Left colon (tissue), 2 donors: ENCODE measurements around the gene MYBPH. TPM values are rescaled to one million over a fixed set of nuclear protein-coding genes. Genes with fewer than 3 reads are reported as not detected.
A peak's percentile ranks its signal among the peaks of the same experiment; 100 is the strongest.

Source experiments
- ATAC-seq: fragments of 200-7000 bp; cut with Tn5 transposase; one replicate; pipeline ENCODE4 v1.9.1; 2020; ENCODE audit warnings: mild to moderate bottlenecking, moderate library complexity
- DNase-seq, 2 donors: peaks; one replicate each; pipeline ENCODE4 v3.0.0-alpha.2; 2020
- intact Hi-C, 2 donors: fragments of 100-400 bp; cut with DNase I in 1 of 2; cut with micrococcal nuclease in 1 of 2; formaldehyde crosslinking; loops; one replicate each; pipeline versions ENCODE4 v1.11.2 to v1.14.0; 2022; cut with DNase I, micrococcal nuclease
- total RNA-seq, 2 donors: library from RNA; stranded (reverse); fragmentation: NEBNext Ultra II Directional; extraction: Animal tissue kit (Norgen Biotek cat#: 25700); gene quantifications; one replicate each; pipeline ENCODE4 v1.2.1, GENCODE V29; 2021
- donor health status: DM: no; HTN: no; CAD: no.
- donor health status: DM: yes; HTN: yes; CAD: no.

MYBPH gene
- total RNA-seq, 2 donors from 2014 or later, result not detected

DNA sequence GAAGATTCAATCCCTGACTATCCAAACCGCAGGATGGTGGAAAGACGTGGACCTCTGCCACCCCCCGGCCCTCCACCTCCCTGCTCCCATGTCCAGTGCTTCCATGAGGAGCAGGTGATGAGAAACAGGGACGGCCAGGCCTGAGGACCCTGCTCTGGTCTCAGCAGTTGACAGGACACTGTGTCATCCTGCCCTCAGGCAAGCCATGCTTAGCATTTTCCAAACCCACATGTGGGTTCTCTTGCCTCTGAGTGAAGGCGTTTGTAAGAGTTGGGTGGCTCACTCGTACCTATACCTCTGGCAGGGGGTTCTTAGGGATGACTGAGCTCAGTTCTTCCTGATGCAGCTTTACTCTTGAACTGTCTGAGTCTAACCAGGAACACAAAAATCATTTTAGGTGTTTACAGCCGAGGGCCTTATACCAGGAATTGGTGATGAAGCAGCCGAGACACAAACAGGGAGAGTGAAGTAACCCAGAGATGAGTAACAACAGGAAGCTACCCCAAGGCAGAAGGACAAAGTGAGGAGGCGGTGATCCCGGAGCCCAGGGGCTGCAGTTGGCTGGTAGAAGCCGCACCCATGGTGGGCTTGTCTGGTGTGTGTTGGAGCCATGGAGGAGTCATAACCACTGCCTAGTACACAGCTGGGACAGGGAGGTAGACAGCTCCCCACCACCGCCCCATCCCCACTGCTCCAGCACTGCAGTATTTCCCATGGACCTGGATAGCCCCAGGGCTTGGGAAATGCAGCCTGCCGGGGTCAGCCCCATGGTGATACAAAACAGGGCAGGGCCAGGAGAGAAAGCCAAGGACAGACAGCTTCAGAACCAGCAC, 21.4 kb downstream of the MYBPH start:
- DNase-seq (no peak), ATAC-seq (no peak)
- intact Hi-C loops, result no loop called here

- ATAC-seq (no peak), DNase-seq (no peak)
- intact Hi-C loops, result no loop called here
Observed at GRCh38 chr1:203153051-203153988, 22.3 kb downstream of the MYBPH start.

GRCh38 chr1:203152158-203153034, 23.2 kb downstream of the MYBPH start:
- intact Hi-C loops, result no loop called here
- ATAC-seq (no peak), DNase-seq (no peak)

DNA sequence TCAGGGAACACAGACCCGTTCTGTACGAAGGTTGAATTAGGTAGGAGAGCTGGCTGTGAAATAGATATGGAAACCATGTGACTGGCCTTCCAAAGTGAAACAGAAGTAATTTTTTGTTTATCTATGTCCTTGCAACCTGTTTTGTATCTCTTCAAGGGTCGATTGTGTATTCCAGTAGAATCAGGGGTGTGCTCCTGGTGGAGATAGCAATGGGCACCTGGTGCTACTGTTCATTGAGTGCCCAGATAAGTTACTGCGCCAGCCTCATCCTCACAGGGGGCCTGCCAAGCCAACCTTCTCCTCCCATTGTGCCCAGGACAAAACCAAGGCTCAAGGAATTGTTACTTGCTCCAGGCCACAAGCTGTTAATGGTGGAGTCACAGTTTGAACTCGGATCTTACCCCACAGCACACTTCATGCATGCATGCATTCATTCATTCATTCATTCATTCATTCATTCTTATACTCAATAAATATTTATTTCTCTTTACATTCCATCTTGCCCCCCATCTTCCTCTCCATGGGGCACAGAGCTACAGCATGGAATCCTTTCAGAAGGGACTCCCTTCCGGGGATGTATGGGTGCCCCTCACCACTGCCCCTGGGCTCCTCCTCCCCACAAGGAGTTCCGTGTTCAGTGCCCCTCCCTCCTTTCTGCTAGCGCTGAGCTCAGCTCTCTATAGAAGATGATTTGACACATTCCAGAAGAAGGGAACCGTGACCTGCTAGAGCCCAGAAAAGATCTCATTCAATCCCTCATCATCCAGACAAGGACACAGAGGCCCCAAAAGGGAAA, 24.1 kb downstream of the MYBPH start:
- ATAC-seq (no peak), DNase-seq (no peak)
- intact Hi-C loops, result no loop called here

DNA sequence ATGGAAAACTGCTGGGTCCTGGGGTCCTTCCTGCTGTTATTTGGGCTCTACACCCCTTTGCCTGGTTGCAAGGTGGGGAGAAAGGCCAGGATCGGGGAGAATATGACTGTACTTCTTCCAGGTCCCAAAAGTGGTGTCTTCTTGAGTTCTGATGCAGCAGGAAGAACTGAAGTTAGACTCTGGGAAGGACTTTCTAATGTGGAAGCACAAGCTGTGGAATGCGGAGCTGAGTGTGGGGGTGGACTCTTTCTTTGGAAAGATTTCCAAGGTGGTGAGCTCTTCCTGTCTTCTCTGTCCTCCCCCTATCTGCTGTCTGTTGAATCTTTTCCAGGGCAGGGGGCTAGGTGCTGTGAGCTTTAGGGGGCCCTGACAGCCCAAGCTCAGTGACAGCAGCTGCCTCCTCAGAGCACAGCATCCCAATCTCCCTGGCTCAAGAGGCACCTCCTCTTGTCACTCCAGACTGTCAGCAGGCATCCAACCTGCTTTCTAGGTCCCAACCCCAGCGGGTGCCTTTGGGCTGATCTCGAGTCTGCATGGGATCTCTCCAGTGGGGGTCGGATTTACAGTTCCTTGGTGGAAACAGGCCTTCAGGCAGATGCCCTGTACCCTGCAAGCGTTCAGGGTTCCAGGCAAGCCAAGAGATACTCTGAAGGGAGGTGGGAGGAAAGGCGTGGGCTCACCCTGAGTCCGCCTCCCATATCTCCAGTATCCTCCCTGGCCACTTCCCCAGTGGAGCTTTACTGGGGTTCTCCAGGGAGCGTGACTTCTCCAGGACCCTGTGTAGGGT, 24.9 kb downstream of the MYBPH start:
- ATAC-seq (no peak), DNase-seq (no peak)
- intact Hi-C loops, result no loop called here

DNA sequence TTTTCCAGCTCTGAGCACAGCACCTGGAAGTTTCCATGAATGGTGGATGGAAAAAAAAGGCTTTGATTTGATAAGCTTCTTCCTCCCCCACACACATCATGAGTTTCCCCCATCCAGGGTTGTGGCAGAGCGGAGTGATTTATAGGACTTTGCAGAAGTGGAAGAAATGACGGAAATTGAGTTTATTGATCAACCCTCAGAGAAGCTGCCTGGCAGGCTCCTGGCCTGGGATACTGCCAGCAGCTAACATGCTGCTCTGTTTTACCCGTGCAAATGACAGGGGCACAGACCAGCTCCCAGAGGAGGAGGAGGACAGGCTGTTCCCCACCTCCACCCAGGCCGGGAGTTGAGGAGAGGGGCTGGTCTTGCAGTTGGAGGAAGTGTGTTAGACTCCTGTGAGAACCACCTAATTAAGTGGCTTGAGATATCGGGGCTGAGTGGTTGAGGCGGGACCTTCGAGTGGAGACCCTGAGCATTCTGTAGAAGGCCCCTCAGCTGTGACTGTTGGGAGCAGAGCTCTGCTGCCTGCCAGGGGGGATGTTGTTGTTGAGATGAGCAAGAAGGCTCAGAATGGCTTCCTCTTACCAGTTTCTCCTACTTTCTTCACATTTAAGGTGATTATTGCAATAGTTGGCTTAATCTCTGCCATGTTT, 26.3 kb downstream of the MYBPH start:
- DNase-seq, result no peak
- ATAC-seq, result no peak
- intact Hi-C loops, result no loop called here

- intact Hi-C loops, result no loop called here
- no peak for ATAC-seq
- no peak for DNase-seq
Observed at GRCh38 chr1:203148579-203148978, 27.0 kb downstream of the MYBPH start.

DNA sequence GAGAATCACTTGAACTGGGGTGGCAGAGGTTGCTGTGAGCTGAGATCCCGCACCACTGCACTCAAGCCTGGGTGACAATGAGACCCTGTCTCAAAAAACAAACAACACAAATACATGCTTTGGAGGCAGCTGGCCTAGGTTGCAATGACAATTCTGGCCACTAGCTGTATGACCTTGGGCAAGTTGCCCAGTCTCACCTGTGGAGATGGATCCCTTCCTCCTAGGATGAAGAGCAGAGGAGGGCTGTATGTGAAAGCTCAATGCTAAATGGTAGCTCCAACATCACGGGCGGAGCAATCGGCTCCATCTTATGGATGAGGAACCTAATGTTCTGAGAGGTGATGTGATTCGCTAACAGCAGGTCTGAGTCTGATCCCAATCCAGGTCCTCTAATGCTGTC, 27.5 kb downstream of the MYBPH start:
- intact Hi-C loops, result no loop called here
- DNase-seq (peak in 1 of 2 donors; percentile 23), ATAC-seq (peak; percentile 49)

DNA sequence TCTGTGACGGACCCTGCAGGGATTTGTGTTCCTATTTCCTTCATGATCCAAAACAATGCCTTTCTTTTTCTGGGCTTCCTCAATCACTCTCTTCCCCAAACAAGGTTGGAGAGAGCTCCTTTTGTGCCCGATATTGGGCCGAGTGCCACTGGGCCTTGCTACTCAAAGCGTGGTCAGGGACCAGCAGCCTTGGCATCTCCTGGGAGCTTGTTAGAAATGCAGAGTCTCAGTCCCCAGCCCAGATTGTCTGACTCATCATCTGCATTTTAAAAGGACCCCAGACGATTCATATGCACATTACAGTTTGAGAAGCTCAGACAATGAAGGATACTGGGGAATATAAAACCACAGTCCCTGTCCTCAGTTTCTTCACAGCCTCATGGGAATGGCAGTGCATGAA, 28.2 kb downstream of the MYBPH start:
- ATAC-seq (no peak), DNase-seq (no peak)
- intact Hi-C loops, result no loop called here

GRCh38 chr1:203146537-203146936, 29.1 kb downstream of the MYBPH start:
- no peak for ATAC-seq
- no peak for DNase-seq
- intact Hi-C loops, result no loop called here

DNA sequence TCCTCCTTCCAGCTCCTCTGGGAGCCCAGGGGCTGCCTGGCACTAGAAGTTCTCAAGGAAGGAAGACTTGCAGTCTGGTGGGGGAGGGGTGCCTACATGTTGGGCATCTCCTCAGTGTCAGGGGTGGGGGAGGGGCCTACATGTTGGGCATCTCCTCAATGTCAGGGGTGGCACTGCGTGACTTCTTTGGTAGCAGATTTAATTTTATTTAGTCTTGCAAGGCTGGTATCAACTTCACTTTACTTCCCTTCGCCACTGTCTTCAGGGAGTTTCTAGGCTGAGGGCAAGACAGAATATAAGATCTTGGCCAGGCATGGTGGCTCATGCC, 29.6 kb downstream of the MYBPH start:
- ATAC-seq (no peak), DNase-seq (no peak)
- intact Hi-C loops, result no loop called here

DNA sequence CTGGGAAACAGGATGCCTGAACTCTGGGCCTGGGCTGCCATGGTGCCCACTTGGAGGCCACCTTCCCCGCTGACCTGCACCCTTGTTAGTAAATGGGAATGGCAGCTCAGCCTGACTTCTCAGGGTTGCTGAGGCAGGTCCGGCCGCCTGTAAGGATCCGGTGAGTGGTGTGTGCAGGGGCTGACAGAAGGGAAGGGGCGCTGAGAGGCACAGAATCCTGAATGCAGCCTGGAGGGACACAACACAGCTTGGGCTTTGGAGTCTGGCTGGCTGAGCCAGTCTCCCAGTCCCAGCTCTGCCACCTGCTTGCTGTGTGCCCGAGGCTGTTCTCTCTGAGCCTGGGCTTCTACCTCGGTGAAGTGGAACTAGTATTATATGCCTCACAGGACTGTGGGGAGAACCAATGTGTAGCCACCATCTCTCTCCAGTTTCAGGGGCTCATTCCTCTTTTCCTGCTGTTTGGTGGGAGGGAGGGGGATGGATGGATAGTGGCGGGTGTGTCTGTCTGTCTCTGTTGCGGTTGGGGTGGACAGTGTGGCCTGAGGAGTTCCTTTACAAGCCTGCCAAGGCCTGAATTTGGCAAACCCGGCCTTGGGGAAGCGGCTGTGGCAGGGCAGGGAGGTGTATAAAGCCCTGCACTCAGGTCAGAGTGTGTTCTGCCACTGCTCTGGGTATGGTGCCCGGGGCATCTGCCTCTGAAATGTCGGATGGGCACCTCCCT, 30.1 kb downstream of the MYBPH start:
- intact Hi-C loops, result no loop called here
- no peak for ATAC-seq
- no peak for DNase-seq

- intact Hi-C loops, result no loop called here
- ATAC-seq, result no peak
- DNase-seq, result no peak
Observed at GRCh38 chr1:203144661-203145060, 31.0 kb downstream of the MYBPH start.

DNA sequence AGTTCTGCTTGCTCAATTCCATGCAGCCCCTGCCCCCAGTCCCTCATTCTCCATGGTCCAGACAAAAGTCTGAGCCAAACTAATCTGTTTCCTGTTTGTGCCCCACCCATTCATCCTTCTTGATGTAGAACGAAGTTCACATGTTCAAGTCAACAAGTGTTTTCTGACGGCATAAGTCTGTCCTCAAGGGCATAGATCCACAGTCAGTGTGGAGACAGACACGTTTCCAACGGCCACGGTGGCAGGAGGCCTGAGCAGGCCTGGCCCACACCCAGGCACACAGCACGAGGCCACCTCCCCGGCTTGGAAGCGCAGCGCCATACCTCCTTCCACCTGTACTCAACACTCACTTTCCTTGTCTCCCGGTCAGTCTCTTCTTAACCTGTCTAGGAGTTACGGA, 32.0 kb downstream of the MYBPH start:
- intact Hi-C loops, result no loop called here
- DNase-seq (no peak), ATAC-seq (peak; percentile 51)

GRCh38 chr1:203142684-203143408, 32.8 kb downstream of the MYBPH start:
- ATAC-seq, result no peak

GRCh38 chr1:203142124-203142523, 33.5 kb downstream of the MYBPH start:
- no peak for DNase-seq
- ATAC-seq, result no peak
- intact Hi-C loops, result no loop called here

More at GRCh38 chr1:203142684-203143408, 32.8 kb downstream of the MYBPH start:
- intact Hi-C loops, result no loop called here
- DNase-seq, result no peak
